Measurements from ENCODE around the gene MAP2K3. TPM values are rescaled to one million over a fixed set of nuclear protein-coding genes. Genes with fewer than 3 reads are reported as not detected.
"Not testable (repeated sequence)": the region's sequence is repeated elsewhere in the genome, so short reads cannot be mapped to it uniquely, and the experiment has no call there.

The MAP2K3 gene
- total and polyA plus RNA-seq, 2 of the 8 experiments (the other 6 are each of a cell fraction or from before 2014, with no cell fraction given) = 16.9 to 33.5 TPM

DNA sequence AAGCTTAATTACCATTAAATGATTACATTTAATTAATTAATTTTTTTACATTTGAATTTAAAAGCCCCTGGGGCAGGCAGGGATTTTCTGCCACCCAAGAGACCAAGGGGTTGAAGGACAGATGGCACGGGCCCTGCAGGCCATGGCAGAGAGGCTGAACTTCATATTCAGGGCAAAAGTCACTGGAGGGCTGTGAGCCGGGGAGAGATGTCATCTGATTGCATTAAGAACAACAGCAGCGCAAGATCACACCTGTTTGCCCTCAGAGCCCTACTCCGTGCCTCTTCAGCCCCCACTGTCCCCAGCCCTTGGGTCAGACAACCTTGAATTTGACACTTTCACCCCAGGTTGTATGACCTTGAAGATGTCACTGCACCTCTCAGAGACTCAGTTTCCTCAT lies 35.9 kb downstream of the MAP2K3 start:
- H3K27me3 ChIP-seq (replicated peaks in 1 of 4; ENCODE audit: control insufficient read depth in 3 of 4, extremely low read depth in 1 of 4, insufficient read depth in 3 of 4, low read length in 3 of 4) = peaks cover 0 to 12% (median 5%) of the 10 kb centered on the region in 4 experiments; a peak in 3 of 7 replicates
- H3K18ac ChIP-seq (ENCODE audit: extremely low read depth, low read length); H2BK5ac ChIP-seq (ENCODE audit: low read depth, low read length); POLR2A ChIA-PET (ENCODE audit: partially characterized antibody); H3K36me3 ChIP-seq (ENCODE audit: control insufficient read depth in 2 of 4, insufficient read depth in 4 of 4, low read length in 3 of 4); H3K27ac ChIP-seq (ENCODE audit: low read depth, low read length); H3K4me1 ChIP-seq (replicated peaks in 1 of 4; ENCODE audit: control insufficient read depth in 3 of 4, insufficient read depth in 4 of 4, low read length in 3 of 4); H3K23me2 ChIP-seq (ENCODE audit: low read depth, low read length); H3K79me1 ChIP-seq (ENCODE audit: low read depth, low read length); H3K56ac ChIP-seq (replicated peaks; ENCODE audit: insufficient read length, low read depth, low read length); H2BK12ac ChIP-seq (ENCODE audit: low read depth, low read length); H3K4me3 ChIP-seq (ENCODE audit: extremely low read depth in 1 of 4, insufficient read depth in 2 of 4, low read depth in 3 of 4, low read length in 4 of 4); H3K23ac ChIP-seq (ENCODE audit: insufficient read length); FAIRE-seq; H3K9ac ChIP-seq (replicated peaks in 1 of 4; ENCODE audit: extremely low read depth in 1 of 4, low read depth in 3 of 4, low read length in 3 of 4); H4K20me1 ChIP-seq (replicated peaks in 1 of 2; ENCODE audit: control insufficient read depth in 1 of 2, insufficient read depth in 2 of 2, low read length in 2 of 2); H4K5ac ChIP-seq (ENCODE audit: insufficient read length, low read depth, low read length); DNase-seq (ENCODE audit: low read depth in 1 of 2, low spot score in 2 of 2); H4K91ac ChIP-seq (replicated peaks; ENCODE audit: insufficient read length, low read length); H4K8ac ChIP-seq (ENCODE audit: extremely low read depth, insufficient read depth, low read length); H3K14ac ChIP-seq (ENCODE audit: insufficient read length); H2BK20ac ChIP-seq (ENCODE audit: low read length); H3K79me2 ChIP-seq (ENCODE audit: control insufficient read depth in 1 of 2, insufficient read depth in 2 of 2, low read length in 2 of 2); H2AFZ ChIP-seq (ENCODE audit: low read length); H2BK120ac ChIP-seq (replicated peaks; ENCODE audit: low read depth, low read length); H2BK15ac ChIP-seq (ENCODE audit: low read length); H2AK5ac ChIP-seq (ENCODE audit: low read depth, low read length); H3K4me2 ChIP-seq (ENCODE audit: insufficient read depth in 1 of 2, low read depth in 2 of 2, low read length in 2 of 2); H3K4ac ChIP-seq (replicated peaks; ENCODE audit: insufficient read length, low read depth, low read length): not testable (repeated sequence)
- CTCF ChIA-PET (ENCODE audit: partially characterized antibody) = interaction anchor here (1.2 to 1.5 kb wide), 2 partner anchors 50 to 55 kb away, joined by 3 to 4 read pairs; no protein-coding TSS in a partner anchor
- 74% methylated on average over 4 of the region's 4 CpGs; no CpG with 5 or more reads in 1 of the 2 experiments for WGBS, 2 experiments (ENCODE audit: extremely low coverage in 1 of 2, insufficient coverage in 1 of 2, insufficient read length in 1 of 2, insufficient replicate concordance in 2 of 2, low coverage in 1 of 2, low lambda C conversion rate in 2 of 2, missing lambda C conversion rate in 1 of 2)
- peaks cover 0 to 11% of the 10 kb centered on the region in 2 experiments; a peak in 1 of 4 replicates for H3K9me3 ChIP-seq (ENCODE audit: insufficient read depth in 2 of 2, low read depth in 1 of 2, low read length in 1 of 2)

DNA sequence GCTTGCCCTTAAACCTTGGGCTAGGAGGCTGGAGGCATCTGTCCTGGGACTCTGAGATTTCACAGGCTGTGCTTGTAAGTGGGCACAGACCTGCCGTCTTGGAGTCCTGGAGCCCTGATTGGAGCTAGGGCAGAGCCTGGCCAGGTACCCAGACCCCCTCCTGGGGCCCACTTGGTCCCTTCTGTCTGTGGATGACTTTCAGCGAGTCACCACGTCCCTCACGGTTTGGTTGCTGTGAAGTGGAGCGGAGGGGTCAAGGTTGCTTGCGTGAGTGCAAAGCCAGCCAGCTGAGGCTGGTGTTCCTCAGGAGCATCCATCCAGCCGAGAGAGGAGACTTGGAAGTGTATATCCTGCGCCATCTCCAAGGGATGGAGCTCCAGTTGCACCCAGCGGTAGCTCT lies 36.5 kb downstream of the MAP2K3 start:
- H3K4me2 ChIP-seq (ENCODE audit: insufficient read depth in 1 of 2, low read depth in 2 of 2, low read length in 2 of 2); DNase-seq (ENCODE audit: low read depth in 1 of 2, low spot score in 2 of 2); H3K79me1 ChIP-seq (ENCODE audit: low read depth, low read length); H2BK120ac ChIP-seq (replicated peaks; ENCODE audit: low read depth, low read length); H4K8ac ChIP-seq (ENCODE audit: extremely low read depth, insufficient read depth, low read length); H4K5ac ChIP-seq (ENCODE audit: insufficient read length, low read depth, low read length); CTCF ChIA-PET (ENCODE audit: partially characterized antibody); H2AFZ ChIP-seq (ENCODE audit: low read length); H2BK5ac ChIP-seq (ENCODE audit: low read depth, low read length); H2BK12ac ChIP-seq (ENCODE audit: low read depth, low read length); H4K91ac ChIP-seq (replicated peaks; ENCODE audit: insufficient read length, low read length); H3K36me3 ChIP-seq (ENCODE audit: control insufficient read depth in 2 of 4, insufficient read depth in 4 of 4, low read length in 3 of 4); H2BK15ac ChIP-seq (ENCODE audit: low read length); H3K4me1 ChIP-seq (replicated peaks in 1 of 4; ENCODE audit: control insufficient read depth in 3 of 4, insufficient read depth in 4 of 4, low read length in 3 of 4); H3K9ac ChIP-seq (replicated peaks in 1 of 4; ENCODE audit: extremely low read depth in 1 of 4, low read depth in 3 of 4, low read length in 3 of 4); H3K23ac ChIP-seq (ENCODE audit: insufficient read length); H3K4ac ChIP-seq (replicated peaks; ENCODE audit: insufficient read length, low read depth, low read length); H3K27ac ChIP-seq (ENCODE audit: low read depth, low read length); H3K18ac ChIP-seq (ENCODE audit: extremely low read depth, low read length); H3K23me2 ChIP-seq (ENCODE audit: low read depth, low read length); H3K14ac ChIP-seq (ENCODE audit: insufficient read length); H3K56ac ChIP-seq (replicated peaks; ENCODE audit: insufficient read length, low read depth, low read length); H2BK20ac ChIP-seq (ENCODE audit: low read length); H4K20me1 ChIP-seq (replicated peaks in 1 of 2; ENCODE audit: control insufficient read depth in 1 of 2, insufficient read depth in 2 of 2, low read length in 2 of 2); H3K79me2 ChIP-seq (ENCODE audit: control insufficient read depth in 1 of 2, insufficient read depth in 2 of 2, low read length in 2 of 2); POLR2A ChIA-PET (ENCODE audit: partially characterized antibody); H2AK5ac ChIP-seq (ENCODE audit: low read depth, low read length); H3K4me3 ChIP-seq (ENCODE audit: extremely low read depth in 1 of 4, insufficient read depth in 2 of 4, low read depth in 3 of 4, low read length in 4 of 4); FAIRE-seq: not testable (repeated sequence)
- H3K9me3 ChIP-seq (ENCODE audit: insufficient read depth in 2 of 2, low read depth in 1 of 2, low read length in 1 of 2) = peaks cover 0 to 11% of the 10 kb centered on the region in 2 experiments; a peak in 1 of 4 replicates
- 73% methylated on average over 8 of the region's 9 CpGs; no CpG with 5 or more reads in 1 of the 2 experiments for WGBS, 2 experiments (ENCODE audit: extremely low coverage in 1 of 2, insufficient coverage in 1 of 2, insufficient read length in 1 of 2, insufficient replicate concordance in 2 of 2, low coverage in 1 of 2, low lambda C conversion rate in 2 of 2, missing lambda C conversion rate in 1 of 2)
- peaks cover 0 to 12% (median 5%) of the 10 kb centered on the region in 4 experiments; a peak in 3 of 7 replicates for H3K27me3 ChIP-seq (replicated peaks in 1 of 4; ENCODE audit: control insufficient read depth in 3 of 4, extremely low read depth in 1 of 4, insufficient read depth in 3 of 4, low read length in 3 of 4)
